Body of pancreas (tissue), 4 donors: ENCODE data around the gene DIAPH3. TPM values are rescaled to one million over a fixed set of nuclear protein-coding genes. Genes with fewer than 3 reads are reported as not detected.

Experiments used
- ATAC-seq: fragments of 150-250 bp; one replicate; pipeline ENCODE4 v1.9.1; 2016
- DNase-seq, 4 donors: peaks; one replicate each; pipeline ENCODE4 v3.0.0-alpha.2; 2019
- H3K27ac ChIP-seq, 4 donors: fragments of 200-600 bp; sonication (generic); 1 replicate in 3 of 4; 2 replicates in 1 of 4; pipeline versions ENCODE4 v1.5.1 to v1.6.1; 2016 to 2019; ENCODE audit warnings: mild to moderate bottlenecking in 1 of 4, mixed read lengths in 1 of 4, moderate library complexity in 1 of 4
- H3K27me3 ChIP-seq, 2 donors: fragments of 200-600 bp; sonication (generic); one replicate each; pipeline ENCODE4 v1.6.0; 2016; ENCODE audit warnings: mild to moderate bottlenecking in 1 of 2
- H3K36me3 ChIP-seq, 2 donors: fragments of 200-600 bp; sonication (generic); replicated peaks in 1 of 2; 2 replicates each; pipeline ENCODE4 v1.5.1; 2016; ENCODE audit warnings: low read depth in 2 of 2; ENCODE audit not compliant: insufficient read depth in 1 of 2
- H3K4me1 ChIP-seq: fragments of 200-600 bp; sonication (generic); one replicate; pipeline ENCODE4 v1.6.0; 2016
- H3K4me3 ChIP-seq, 2 donors: fragments of 200-600 bp; sonication (generic); 1 replicate in 1 of 2; 2 replicates in 1 of 2; pipeline ENCODE4 v1.5.1; 2016 to 2019
- H3K9me3 ChIP-seq, 3 donors: fragments of 200-600 bp; sonication (generic); 1 replicate in 2 of 3; 2 replicates in 1 of 3; pipeline ENCODE4 v1.5.1; 2016
- CTCF ChIP-seq, 7 experiments: fragments of 450-650 bp in 4 of 7; fragments of 200-600 bp in 3 of 7; sonication (generic) in 3 of 7; IDR thresholded peaks; one replicate each; pipeline ENCODE4 v1.5.1; 2016 to 2019; ENCODE audit warnings: antibody characterized with exemption in 7 of 7
- POLR2A ChIP-seq, 3 donors: fragments of 450-650 bp; IDR thresholded peaks; one replicate each; pipeline ENCODE4 v1.6.1; 2016; ENCODE audit warnings: antibody characterized with exemption in 3 of 3, mild to moderate bottlenecking in 2 of 3
- WGBS, 2 donors: methylation state at CpG; one replicate each; pipeline ENCODE4 v1.1.5; 2017; 5-methylcytosine and 5-hydroxymethylcytosine counted together
- intact Hi-C: fragments of 100-400 bp; cut with DNase I; formaldehyde crosslinking; loops from one replicate; pipeline ENCODE4 v1.15.1; 2023
- total RNA-seq, 2 donors: library from RNA; depleted of rRNA; stranded (reverse); fragments of >200 nt; gene quantifications; one replicate each; pipeline ENCODE4 v1.1.0, GENCODE V29; 2016

The DIAPH3 gene
- total RNA-seq, 2 donors from 2014 or later = 0.33 to 0.78 TPM

DNA sequence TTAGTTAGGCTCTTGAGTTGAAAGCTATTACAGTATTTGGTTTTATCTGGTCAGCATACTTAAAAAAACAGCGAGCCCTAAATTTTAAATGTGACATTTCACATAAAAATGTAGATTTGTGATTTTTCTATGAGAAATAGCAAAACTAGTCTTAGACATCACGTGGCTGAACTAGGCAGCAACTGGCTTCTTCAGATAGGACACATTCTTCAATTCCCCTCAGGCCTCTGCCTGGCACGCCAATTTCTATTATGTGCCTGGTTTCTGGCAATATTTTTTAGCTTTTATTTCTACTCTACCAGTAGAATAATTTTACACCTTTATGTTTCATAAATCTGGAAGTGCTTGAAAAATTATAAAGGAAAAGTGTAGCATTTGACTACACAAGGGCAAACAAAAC lies 433.7 kb downstream of the DIAPH3 start:
- DNase-seq = no peak
- TF ChIP-seq CTCF (IDR thresholded peaks at IDR 0.05) (no peak), POLR2A (IDR thresholded peaks at IDR 0.05) (no peak)
- no peaks in the 10 kb centered on the region for H3K4me1 ChIP-seq
- no peaks in the 10 kb centered on the region for H3K27me3 ChIP-seq
- H3K9me3 ChIP-seq = no peaks in the 10 kb centered on the region
- H3K27ac ChIP-seq = no peak overlapping the region
- WGBS, 2 donors = 94 to 96% methylated on average over 3 of the region's 3 CpGs
- no peak overlapping the region for H3K4me3 ChIP-seq
- H3K36me3 ChIP-seq = no peaks in the 10 kb centered on the region
- intact Hi-C loops = no loop called here
- no peak for ATAC-seq

DNA sequence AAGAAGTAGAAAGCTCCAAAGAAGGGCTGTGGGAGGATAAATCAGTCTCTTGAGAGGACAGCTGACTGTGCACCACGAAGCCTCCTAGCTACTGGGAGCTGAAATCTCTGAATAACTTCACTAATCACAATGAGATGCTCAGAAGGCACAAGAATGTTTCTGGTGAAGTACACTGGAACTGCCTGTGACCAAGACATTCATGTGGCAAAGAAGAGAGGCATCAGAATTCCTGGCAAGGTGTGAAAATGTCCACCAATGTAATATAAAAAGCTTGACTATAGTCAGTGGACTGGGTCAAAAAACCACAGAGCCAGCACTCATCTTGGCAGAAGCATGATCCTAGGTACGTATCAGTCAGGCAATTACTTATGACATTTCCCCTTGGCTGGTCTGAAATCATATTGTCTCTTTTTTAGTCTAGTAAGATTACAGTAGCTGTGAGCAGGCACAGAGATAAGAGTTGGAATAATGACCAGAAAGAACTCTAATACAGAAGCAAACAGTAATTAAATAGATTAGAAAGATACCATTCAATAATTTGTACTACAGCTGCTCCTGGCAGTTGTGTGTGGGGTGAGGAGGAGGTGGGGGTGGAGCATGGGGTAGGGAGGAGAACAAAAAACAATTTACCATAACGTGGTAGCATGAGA lies 434.7 kb downstream of the DIAPH3 start:
- no peak for DNase-seq
- H3K4me3 ChIP-seq = no peak overlapping the region
- H3K9me3 ChIP-seq = no peaks in the 10 kb centered on the region
- no peaks in the 10 kb centered on the region for H3K4me1 ChIP-seq
- no peaks in the 10 kb centered on the region for H3K36me3 ChIP-seq
- ATAC-seq = no peak
- no peaks in the 10 kb centered on the region for H3K27me3 ChIP-seq
- TF ChIP-seq POLR2A (IDR thresholded peaks at IDR 0.05) (no peak), CTCF (IDR thresholded peaks at IDR 0.05) (no peak)
- intact Hi-C loops = no loop called here
- H3K27ac ChIP-seq = no peak overlapping the region
- WGBS, 2 donors = 66 to 69% methylated on average over 3 of the region's 3 CpGs

- H3K27ac ChIP-seq = no peak overlapping the region
- intact Hi-C loops = no loop called here
- ATAC-seq (no peak), DNase-seq (no peak)
- H3K4me3 ChIP-seq = no peak overlapping the region
- H3K27me3 ChIP-seq = no peaks in the 10 kb centered on the region
- H3K36me3 ChIP-seq = no peaks in the 10 kb centered on the region
- TF ChIP-seq CTCF (IDR thresholded peaks at IDR 0.05) (no peak), POLR2A (IDR thresholded peaks at IDR 0.05) (no peak)
- no peaks in the 10 kb centered on the region for H3K4me1 ChIP-seq
- no peaks in the 10 kb centered on the region for H3K9me3 ChIP-seq
- WGBS, 2 donors = 76 to 89% methylated on average over 6 of the region's 6 CpGs
Measured at GRCh38 chr13:59721926-59722910, 441.5 kb downstream of the DIAPH3 start.

DNA sequence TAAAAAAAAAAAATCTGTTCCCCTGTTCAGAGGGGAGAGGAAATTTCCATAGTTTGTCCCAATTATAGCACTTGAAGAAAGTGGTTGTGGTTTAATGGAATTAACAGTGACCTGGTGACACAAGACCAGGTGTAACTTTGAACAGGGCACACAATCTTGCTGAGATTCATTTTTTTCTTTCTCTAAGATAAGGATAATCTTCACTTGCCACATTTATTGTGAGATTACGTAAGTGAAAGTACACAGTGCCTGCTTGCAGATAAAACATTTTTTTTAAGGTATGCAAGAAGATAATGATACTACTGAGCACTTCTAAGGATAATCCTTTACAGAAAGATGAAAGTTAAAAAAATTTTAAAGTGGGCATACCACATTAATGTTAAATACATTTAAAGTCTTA lies 448.1 kb downstream of the DIAPH3 start:
- intact Hi-C loops = no loop called here
- WGBS, 2 donors = 56 to 68% methylated on average over 1 of the region's 1 CpG
- Histone ChIP-seq H3K36me3 (no peaks in the 10 kb centered on the region), H3K9me3 (no peaks in the 10 kb centered on the region), H3K4me3 (no peak overlapping the region), H3K27ac (no peak overlapping the region), H3K4me1 (no peaks in the 10 kb centered on the region), H3K27me3 (no peaks in the 10 kb centered on the region)
- DNase-seq (no peak), ATAC-seq (no peak)
- TF ChIP-seq CTCF (IDR thresholded peaks at IDR 0.05) (no peak), POLR2A (IDR thresholded peaks at IDR 0.05) (no peak)
